SK-N-SH (cell line): ENCODE data around the gene SLC35A5. TPM values are rescaled to one million over a fixed set of nuclear protein-coding genes. Genes with fewer than 3 reads are reported as not detected.

Source experiments
- CTCF ChIA-PET: fragments of 300-600, 350-600 bp; formaldehyde crosslinking; extraction: SDS; loops from one replicate; lab custom pipeline; 2021; lab: Yijun Ruan, JAX
- POLR2A ChIA-PET: fragments of 350-600 bp; sonication (Branson Sonifier 250); formaldehyde crosslinking; extraction: SDS; loops from one replicate; lab custom pipeline; 2020; ENCODE audit warnings: antibody characterized with exemption, inconsistent platforms; lab: Yijun Ruan, JAX
- DNase-seq: peaks from one replicate; pipeline ENCODE4 v3.0.0; 2012
- H2AFZ ChIP-seq: fragments of 200-600 bp; sonication (generic); 2 replicates; pipeline ENCODE4 v1.8.1; 2016; ENCODE audit warnings: antibody characterized with exemption, mild to moderate bottlenecking, low read depth
- H3F3A ChIP-seq: fragments of 200-600 bp; sonication (generic); replicated peaks from 2 replicates; pipeline ENCODE3; 2016; ENCODE audit warnings: antibody characterized with exemption, mild to moderate bottlenecking; ENCODE audit not compliant: insufficient read depth
- H3K27ac ChIP-seq, 2 experiments: fragments of 200-500 bp in 1 of 2; fragments of 200-600 bp in 1 of 2; sonication (Bioruptor generic) in 1 of 2; sonication (generic), shearing (Covaris generic) in 1 of 2; 2 replicates each; pipeline versions ENCODE4 v1.5.1 to v1.6.1; 2014 to 2016; ENCODE audit warnings: low read depth in 2 of 2, inconsistent platforms in 1 of 2, low read length in 1 of 2, mild to moderate bottlenecking in 1 of 2, mixed read lengths in 1 of 2
- H3K27me3 ChIP-seq: fragments of 200-600 bp; sonication (generic), shearing (Covaris generic); 2 replicates; pipeline ENCODE4 v1.6.1; 2016; ENCODE audit warnings: mixed run types; ENCODE audit not compliant: insufficient read depth
- H3K36me3 ChIP-seq, 2 experiments: fragments of 200-500 bp in 1 of 2; fragments of 200-600 bp in 1 of 2; sonication (Bioruptor generic) in 1 of 2; sonication (generic) in 1 of 2; replicated peaks in 1 of 2; 2 replicates each; pipeline versions ENCODE3 to v1.5.1; 2014 to 2016; ENCODE audit warnings: low read length in 1 of 2, mild to moderate bottlenecking in 1 of 2; ENCODE audit not compliant: insufficient read depth in 2 of 2, control insufficient read depth in 1 of 2
- H3K4me1 ChIP-seq, 2 experiments: fragments of 200-500 bp in 1 of 2; fragments of 200-600 bp in 1 of 2; sonication (Bioruptor generic) in 1 of 2; sonication (generic), shearing (Covaris generic) in 1 of 2; 2 replicates each; pipeline versions ENCODE4 v1.5.1 to v1.6.1; 2014 to 2016; ENCODE audit warnings: low read depth in 1 of 2, low read length in 1 of 2, mixed run types in 1 of 2; ENCODE audit not compliant: insufficient read depth in 2 of 2, control insufficient read depth in 1 of 2
- H3K4me2 ChIP-seq: fragments of 200-600 bp; sonication (generic), shearing (Covaris generic); 2 replicates; pipeline ENCODE4 v1.6.1; 2017; ENCODE audit warnings: mixed run types
- H3K4me3 ChIP-seq, 2 experiments: fragments of 200-500 bp in 1 of 2; fragments of 200-600 bp in 1 of 2; sonication (Bioruptor generic) in 1 of 2; sonication (generic), shearing (Covaris generic) in 1 of 2; 2 replicates each; pipeline versions ENCODE4 v1.5.1 to v1.8.1; 2014 to 2016; ENCODE audit warnings: low read depth in 2 of 2, inconsistent platforms in 1 of 2, low read length in 1 of 2, mild to moderate bottlenecking in 1 of 2, mixed read lengths in 1 of 2, moderate library complexity in 1 of 2
- H3K79me2 ChIP-seq: fragments of 200-600 bp; sonication (generic); 2 replicates; pipeline ENCODE4 v1.8.1; 2017; ENCODE audit warnings: mild to moderate bottlenecking; ENCODE audit not compliant: insufficient read depth
- H3K9ac ChIP-seq: fragments of 200-600 bp; sonication (generic); 2 replicates; pipeline ENCODE4 v1.6.1; 2017; ENCODE audit warnings: mixed run types
- H3K9me2 ChIP-seq: fragments of 200-600 bp; sonication (generic); 2 replicates; pipeline ENCODE4 v1.6.1; 2017; ENCODE audit warnings: mixed run types
- H3K9me3 ChIP-seq: fragments of 200-600 bp; sonication (generic); 2 replicates; pipeline ENCODE4 v1.6.1; 2017; ENCODE audit warnings: mixed run types, mild to moderate bottlenecking, moderate library complexity
- H4K20me1 ChIP-seq: fragments of 200-600 bp; sonication (generic); 2 replicates; pipeline ENCODE4 v1.6.1; 2017; ENCODE audit warnings: mild to moderate bottlenecking, mixed run types; ENCODE audit not compliant: insufficient read depth
- EP300 ChIP-seq, 2 experiments: IDR thresholded peaks; 2 replicates each; pipeline versions ENCODE4 v1.4.0 to v1.6.1; 2012; ENCODE audit warnings: borderline replicate concordance in 1 of 2, low read depth in 1 of 2, low read length in 1 of 2
- EZH2phosphoT487 ChIP-seq: fragments of 200-600 bp; sonication (generic); IDR thresholded peaks from 2 replicates; pipeline ENCODE4 v1.6.1; 2017; ENCODE audit warnings: low read depth, mixed run types, mild to moderate bottlenecking, antibody characterized with exemption, moderate library complexity, borderline replicate concordance
- FOSL2 ChIP-seq: IDR thresholded peaks from 2 replicates; pipeline ENCODE4 v1.4.0; 2012; ENCODE audit warnings: low read depth, mild to moderate bottlenecking, moderate library complexity, borderline replicate concordance
- GABPA ChIP-seq: IDR thresholded peaks from 2 replicates; pipeline ENCODE4 v1.4.0; 2012; ENCODE audit warnings: low read depth, mild to moderate bottlenecking
- JUND ChIP-seq: IDR thresholded peaks from 2 replicates; pipeline ENCODE4 v1.4.0; 2012
- PBX3 ChIP-seq: IDR thresholded peaks from 2 replicates; pipeline ENCODE4; 2012
- POLR2AphosphoS5 ChIP-seq: IDR thresholded peaks from 2 replicates; pipeline ENCODE4 v1.6.1; 2012; ENCODE audit warnings: low read depth, low read length
- TCF12 ChIP-seq: IDR thresholded peaks from 2 replicates; pipeline ENCODE4 v1.4.0; 2012
- ZBTB33 ChIP-seq: IDR thresholded peaks from 2 replicates; pipeline ENCODE4 v1.4.0; 2012; ENCODE audit warnings: low read depth, borderline replicate concordance
- WGBS: methylation state at CpG from one replicate; pipeline ENCODE4 v1.1.6; 2017; ENCODE audit warnings: low lambda C conversion rate; 5-methylcytosine and 5-hydroxymethylcytosine counted together
- polyA plus RNA-seq, 3 experiments: library from polyadenylated mRNA; depleted of rRNA; stranded (reverse); fragments of >200 nt; gene quantifications; 2 replicates each; pipeline ENCODE4 v1.2.3, GENCODE V29; 2012
- TF ChIP-seq, protein P1 (sequence below): fragments of 200-600 bp; sonication (generic); IDR thresholded peaks from 2 replicates; pipeline ENCODE4 v1.6.1; 2017; ENCODE audit warnings: antibody characterized with exemption, mild to moderate bottlenecking, moderate library complexity

The SLC35A5 gene
- polyA plus RNA-seq, 1 of the 3 experiments (the other 2 are of a cell fraction), result 16.0 TPM

GRCh38 chr3:112629425-112629824 lies 67.6 kb downstream of the SLC35A5 start:
- H3K4me2 ChIP-seq, result peak overlapping the region; percentile 63; the same call in 1 of the 2 replicates
- peaks cover 20% of the 10 kb centered on the region for H3F3A ChIP-seq
- no peaks in the 10 kb centered on the region for H3K9me2 ChIP-seq
- 0 out of 4 replicates have a peak overlapping the region, but pooled peaks of 1 of the 2 experiments have one; percentile 6 for H3K4me3 ChIP-seq
- peaks cover 36 to 52% of the 10 kb centered on the region in 2 experiments for H3K36me3 ChIP-seq
- no peak for DNase-seq
- peaks cover 6% of the 10 kb centered on the region; the same call in 1 of the 2 replicates for H4K20me1 ChIP-seq
- ChIA-PET CTCF (interaction anchor here (1.4 to 1.8 kb wide), 2 partner anchors 13 to 47 kb away, joined by 3 to 13 read pairs; no protein-coding TSS in a partner anchor), POLR2A (no interaction called here)
- peak overlapping the region; percentile 53 to 77; a peak in 3 of 4 replicates for H3K27ac ChIP-seq
- peaks cover 87% of the 10 kb centered on the region for H3K79me2 ChIP-seq
- WGBS, result 29% methylated on average over 7 of the region's 7 CpGs
- H3K9me3 ChIP-seq, result no peaks in the 10 kb centered on the region
- H3K27me3 ChIP-seq, result no peaks in the 10 kb centered on the region
- H3K4me1 ChIP-seq, result peaks cover 9 to 45% of the 10 kb centered on the region in 2 experiments; a peak in 3 of 4 replicates
- H2AFZ ChIP-seq, result 0 out of 2 replicates have a peak overlapping the region, but pooled peaks have one; percentile 8
- TF ChIP-seq FOSL2 (peak; percentile 84), PBX3 (peak; percentile 24; the same call in 1 of the 2 replicates), POLR2AphosphoS5 (no peak), TCF12 (peak; percentile 74), JUND (peak; percentile 76)
- peak overlapping the region; percentile 24; the same call in 1 of the 2 replicates for H3K9ac ChIP-seq

GRCh38 chr3:112631257-112631656 lies 69.4 kb downstream of the SLC35A5 start:
- TF ChIP-seq, protein P1, sequence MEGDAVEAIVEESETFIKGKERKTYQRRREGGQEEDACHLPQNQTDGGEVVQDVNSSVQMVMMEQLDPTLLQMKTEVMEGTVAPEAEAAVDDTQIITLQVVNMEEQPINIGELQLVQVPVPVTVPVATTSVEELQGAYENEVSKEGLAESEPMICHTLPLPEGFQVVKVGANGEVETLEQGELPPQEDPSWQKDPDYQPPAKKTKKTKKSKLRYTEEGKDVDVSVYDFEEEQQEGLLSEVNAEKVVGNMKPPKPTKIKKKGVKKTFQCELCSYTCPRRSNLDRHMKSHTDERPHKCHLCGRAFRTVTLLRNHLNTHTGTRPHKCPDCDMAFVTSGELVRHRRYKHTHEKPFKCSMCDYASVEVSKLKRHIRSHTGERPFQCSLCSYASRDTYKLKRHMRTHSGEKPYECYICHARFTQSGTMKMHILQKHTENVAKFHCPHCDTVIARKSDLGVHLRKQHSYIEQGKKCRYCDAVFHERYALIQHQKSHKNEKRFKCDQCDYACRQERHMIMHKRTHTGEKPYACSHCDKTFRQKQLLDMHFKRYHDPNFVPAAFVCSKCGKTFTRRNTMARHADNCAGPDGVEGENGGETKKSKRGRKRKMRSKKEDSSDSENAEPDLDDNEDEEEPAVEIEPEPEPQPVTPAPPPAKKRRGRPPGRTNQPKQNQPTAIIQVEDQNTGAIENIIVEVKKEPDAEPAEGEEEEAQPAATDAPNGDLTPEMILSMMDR, result no peak
- DNase-seq, result no peak
- peaks cover 31 to 47% of the 10 kb centered on the region in 2 experiments for H3K36me3 ChIP-seq
- H3K9me2 ChIP-seq, result no peaks in the 10 kb centered on the region
- H3K4me1 ChIP-seq, result peaks cover 24 to 56% of the 10 kb centered on the region in 2 experiments; a peak in 3 of 4 replicates
- peaks cover 92% of the 10 kb centered on the region for H3K79me2 ChIP-seq
- POLR2A ChIA-PET, result no interaction called here
- H2AFZ ChIP-seq, result no peak overlapping the region
- peaks cover 16% of the 10 kb centered on the region for H4K20me1 ChIP-seq
- no peaks in the 10 kb centered on the region for H3K9me3 ChIP-seq
- H3K27me3 ChIP-seq, result no peaks in the 10 kb centered on the region
- no peak overlapping the region for H3K9ac ChIP-seq
- peaks cover 31% of the 10 kb centered on the region for H3F3A ChIP-seq
- peak overlapping the region; percentile 3; the same call in 1 of the 2 replicates for H3K4me2 ChIP-seq
- H3K4me3 ChIP-seq, result no peak overlapping the region
- CTCF ChIA-PET, result interaction anchor here (0.6 to 2.5 kb wide), 2 partner anchors 11 to 1105 kb away, joined by 3 to 13 read pairs; no protein-coding TSS in a partner anchor
- WGBS, result 91% methylated on average over 3 of the region's 3 CpGs
- H3K27ac ChIP-seq, result peak overlapping the region in 1 of 2 experiments; percentile 77; a peak in 1 of 4 replicates

- Histone ChIP-seq H3K9me3 (no peaks in the 10 kb centered on the region), H3K27ac (peak overlapping the region in 1 of 2 experiments; percentile 27; a peak in 2 of 4 replicates), H2AFZ (no peak overlapping the region), H3K27me3 (no peaks in the 10 kb centered on the region), H3F3A (peaks cover 34% of the 10 kb centered on the region), H3K36me3 (peaks cover 24 to 41% of the 10 kb centered on the region in 2 experiments), H4K20me1 (peaks cover 16% of the 10 kb centered on the region), H3K4me3 (peak overlapping the region in 1 of 2 experiments; percentile 41; a peak in 1 of 4 replicates), H3K9me2 (no peaks in the 10 kb centered on the region), H3K9ac (no peak overlapping the region), H3K79me2 (peaks cover 93% of the 10 kb centered on the region), H3K4me2 (peak overlapping the region; percentile 82), H3K4me1 (peaks cover 24 to 56% of the 10 kb centered on the region in 2 experiments; a peak in 3 of 4 replicates)
- WGBS, result 60% methylated on average over 4 of the region's 4 CpGs
- POLR2A ChIA-PET, result no interaction called here
- DNase-seq, result no peak
- no peak for TF ChIP-seq EZH2phosphoT487
- no peak for TF ChIP-seq GABPA
- no peak for TF ChIP-seq ZBTB33
- TF ChIP-seq EP300 (IDR thresholded peaks at IDR 0.05; ENCODE audit: borderline replicate concordance in 1 of 2, low read depth in 1 of 2, low read length in 1 of 2), result no peak
- CTCF ChIA-PET, result interaction anchor here (2.5 kb wide), 1 partner anchor 10 kb away, joined by 13 read pairs; no protein-coding TSS in a partner anchor
Measured at GRCh38 chr3:112632596-112632995, 70.8 kb downstream of the SLC35A5 start.
